Mesothelial cell of epicardium (in vitro differentiated cells): Measurements from ENCODE around the gene TNIP2. TPM values are rescaled to one million over a fixed set of nuclear protein-coding genes. Genes with fewer than 3 reads are reported as not detected.

Experiments used
- DNase-seq, 2 experiments: peaks; one replicate each; pipeline ENCODE4 v3.0.0; 2021; ENCODE audit warnings: low spot score in 2 of 2; ENCODE audit not compliant: unreplicated experiment in 2 of 2
- H3K27ac Mint-ChIP-seq: 2 replicates; pipeline ENCODE4 v1.8.0; 2021; ENCODE audit warnings: mixed read lengths
- H3K27me3 Mint-ChIP-seq: 2 replicates; pipeline ENCODE4 v1.8.0; 2021; ENCODE audit warnings: low read depth, mixed read lengths
- H3K36me3 Mint-ChIP-seq: 2 replicates; pipeline ENCODE4 v1.8.0; 2021; ENCODE audit warnings: mixed read lengths
- H3K4me1 Mint-ChIP-seq: 2 replicates; pipeline ENCODE4 v1.8.0; 2021; ENCODE audit warnings: mixed read lengths
- H3K4me3 Mint-ChIP-seq: 2 replicates; pipeline ENCODE4 v1.8.0; 2021; ENCODE audit warnings: mild to moderate bottlenecking, moderate library complexity, mixed read lengths
- H3K9me3 Mint-ChIP-seq: 2 replicates; pipeline ENCODE4 v1.8.0; 2021; ENCODE audit warnings: mixed read lengths
- total RNA-seq: library from RNA; stranded (reverse); gene quantifications from 3 replicates; pipeline ENCODE4 v1.2.1, GENCODE V29; 2021
- TF ChIP-seq, protein P1 (sequence below): fragments of 200-600 bp; sonication (generic); IDR thresholded peaks from one replicate; pipeline ENCODE4 v1.5.0; 2021; ENCODE audit warnings: antibody characterized with exemption; ENCODE audit not compliant: unreplicated experiment

TNIP2 gene
- total RNA-seq, 1 donor from 2014 or later: 25.0 TPM

DNA sequence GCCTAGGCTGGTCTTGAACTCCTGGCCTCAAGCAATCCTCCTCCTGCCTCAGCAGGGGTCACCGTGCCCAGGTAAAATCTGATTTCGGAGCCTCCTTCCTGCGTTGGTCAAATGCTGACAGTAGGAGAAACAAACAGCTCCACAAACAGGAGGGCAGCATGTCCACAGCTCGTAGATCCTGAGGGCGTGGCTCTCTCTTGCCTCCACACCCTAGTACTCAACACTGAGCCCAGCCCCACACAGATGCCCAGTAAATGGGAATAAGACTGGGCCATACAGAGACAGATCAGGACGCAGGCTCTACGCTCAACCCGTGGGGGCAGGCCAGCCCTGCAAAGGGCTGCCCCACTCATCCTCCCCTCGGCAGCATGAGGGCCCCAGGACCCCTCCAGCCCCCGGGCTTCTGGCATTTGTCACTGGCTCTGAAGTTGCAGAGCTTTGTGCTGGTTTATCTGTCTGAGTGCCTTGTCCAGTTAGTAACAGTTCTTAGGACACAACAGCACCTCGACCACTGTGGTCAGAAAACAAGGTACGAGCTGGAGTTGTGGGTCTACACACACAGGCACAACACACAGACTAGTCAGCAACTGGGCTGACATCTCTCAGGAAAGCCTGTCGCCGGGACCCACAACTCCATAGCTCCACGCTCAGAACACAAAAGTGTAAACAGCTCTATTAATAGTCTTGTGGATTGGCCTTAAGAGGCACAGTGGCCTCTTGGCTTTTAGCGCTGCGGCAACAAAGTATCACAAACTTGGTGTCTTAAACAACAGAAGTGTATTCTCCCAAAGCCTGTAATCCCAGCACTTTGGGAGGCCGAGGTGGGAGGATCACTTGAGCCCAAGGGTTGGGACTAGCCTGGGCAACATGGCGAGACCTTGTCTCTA is 5.2 kb downstream of the TNIP2 start:
- no peak for DNase-seq

DNA sequence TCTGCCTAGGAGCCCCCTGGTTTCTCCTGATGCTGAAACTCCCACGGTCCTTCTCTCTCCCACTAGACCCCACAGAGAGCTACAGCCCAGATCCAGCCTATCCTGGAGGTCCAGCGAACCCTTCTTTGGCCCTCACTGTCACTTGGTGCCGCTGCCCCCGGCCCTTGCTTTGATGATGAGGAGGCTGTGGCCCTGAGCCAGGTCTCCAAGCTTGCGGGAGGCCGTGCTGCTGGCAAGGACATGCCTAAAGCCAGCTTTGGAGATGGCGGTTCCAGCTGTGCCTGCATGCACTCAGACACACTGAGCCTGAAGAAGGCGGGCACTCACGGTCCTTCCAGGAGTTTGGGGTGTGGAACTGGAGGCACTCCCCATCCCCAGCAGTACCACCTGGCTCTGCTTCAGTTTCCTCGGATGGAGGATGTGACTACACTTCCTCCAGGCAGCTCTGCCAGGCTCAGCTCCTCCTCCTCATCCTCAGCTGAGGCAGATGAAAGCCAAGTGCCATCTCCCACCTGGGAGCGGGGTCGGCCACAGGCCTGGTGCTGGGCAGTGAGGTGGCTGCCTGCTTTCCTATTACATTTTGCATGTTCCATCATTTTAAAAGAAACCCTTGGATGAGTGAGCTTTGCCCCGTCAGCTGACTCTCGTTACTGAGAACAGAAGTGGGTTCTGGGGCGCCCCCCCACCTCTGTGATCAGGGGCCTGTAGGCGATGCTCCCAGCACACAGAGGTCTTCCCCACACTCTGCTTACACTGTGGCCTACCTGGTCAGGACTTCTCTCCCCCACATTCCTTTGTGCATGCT is 9.0 kb downstream of the TNIP2 start:
- no peaks in the 10 kb centered on the region for H3K9me3 Mint-ChIP-seq
- no peaks in the 10 kb centered on the region for H3K27me3 Mint-ChIP-seq
- H3K27ac Mint-ChIP-seq: peak overlapping the region; percentile 21
- TF ChIP-seq, protein P1, sequence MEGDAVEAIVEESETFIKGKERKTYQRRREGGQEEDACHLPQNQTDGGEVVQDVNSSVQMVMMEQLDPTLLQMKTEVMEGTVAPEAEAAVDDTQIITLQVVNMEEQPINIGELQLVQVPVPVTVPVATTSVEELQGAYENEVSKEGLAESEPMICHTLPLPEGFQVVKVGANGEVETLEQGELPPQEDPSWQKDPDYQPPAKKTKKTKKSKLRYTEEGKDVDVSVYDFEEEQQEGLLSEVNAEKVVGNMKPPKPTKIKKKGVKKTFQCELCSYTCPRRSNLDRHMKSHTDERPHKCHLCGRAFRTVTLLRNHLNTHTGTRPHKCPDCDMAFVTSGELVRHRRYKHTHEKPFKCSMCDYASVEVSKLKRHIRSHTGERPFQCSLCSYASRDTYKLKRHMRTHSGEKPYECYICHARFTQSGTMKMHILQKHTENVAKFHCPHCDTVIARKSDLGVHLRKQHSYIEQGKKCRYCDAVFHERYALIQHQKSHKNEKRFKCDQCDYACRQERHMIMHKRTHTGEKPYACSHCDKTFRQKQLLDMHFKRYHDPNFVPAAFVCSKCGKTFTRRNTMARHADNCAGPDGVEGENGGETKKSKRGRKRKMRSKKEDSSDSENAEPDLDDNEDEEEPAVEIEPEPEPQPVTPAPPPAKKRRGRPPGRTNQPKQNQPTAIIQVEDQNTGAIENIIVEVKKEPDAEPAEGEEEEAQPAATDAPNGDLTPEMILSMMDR: no peak
- H3K4me1 Mint-ChIP-seq: peaks cover 2% of the 10 kb centered on the region
- H3K36me3 Mint-ChIP-seq: peaks cover 19% of the 10 kb centered on the region
- DNase-seq: no peak
- no peak overlapping the region for H3K4me3 Mint-ChIP-seq

More for the DNA sequence above, 5.2 kb downstream of the TNIP2 start:
- Mint-ChIP-seq H3K27me3 (no peaks in the 10 kb centered on the region), H3K9me3 (no peaks in the 10 kb centered on the region), H3K27ac (no peak overlapping the region), H3K4me3 (no peak overlapping the region), H3K36me3 (peaks cover 10% of the 10 kb centered on the region), H3K4me1 (peaks cover 7% of the 10 kb centered on the region)
- TF ChIP-seq, protein P1: no peak

DNA sequence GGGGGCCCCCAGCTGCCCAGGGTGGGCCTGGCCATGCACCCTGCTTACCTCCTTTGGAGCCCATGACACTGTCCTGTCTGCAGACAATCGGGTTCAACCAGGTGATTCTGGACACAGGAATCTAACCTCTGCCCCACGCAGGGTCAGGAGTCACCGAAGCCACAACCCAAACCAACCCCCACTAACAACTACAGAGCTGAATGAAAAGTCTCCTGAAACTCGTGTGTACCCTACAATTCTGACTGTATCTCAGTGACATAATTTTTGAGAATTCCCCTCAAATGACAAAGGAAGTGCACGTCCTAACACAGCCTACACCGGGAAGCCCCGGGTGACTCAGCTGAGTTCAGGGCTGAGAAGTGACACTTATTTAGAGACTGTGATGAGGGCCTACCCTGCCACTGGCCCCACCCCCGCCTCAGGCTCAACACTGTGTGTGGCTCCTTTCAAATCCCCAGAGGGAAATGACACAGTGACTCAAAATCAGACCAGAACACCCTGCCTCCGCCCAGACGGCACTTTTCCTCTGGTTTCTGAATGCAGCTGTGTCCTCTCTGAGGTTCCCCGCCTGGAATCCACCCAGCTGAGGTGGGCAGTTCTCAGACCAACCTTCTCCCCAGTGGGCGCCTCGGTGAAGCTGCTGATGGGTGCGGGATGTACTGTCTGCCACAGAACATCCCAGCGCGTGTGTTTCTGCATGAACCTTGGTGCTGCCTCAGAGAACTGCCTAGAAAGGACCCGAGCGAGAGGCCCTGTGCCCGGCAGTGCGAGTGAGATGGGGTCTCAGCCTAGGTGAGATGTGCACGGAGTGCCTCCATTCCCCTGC is 9.9 kb downstream of the TNIP2 start:
- Mint-ChIP-seq H3K4me1 (peaks cover 2% of the 10 kb centered on the region), H3K9me3 (no peaks in the 10 kb centered on the region), H3K27ac (peak overlapping the region; percentile 12), H3K4me3 (no peak overlapping the region), H3K27me3 (no peaks in the 10 kb centered on the region), H3K36me3 (peaks cover 19% of the 10 kb centered on the region)
- no peak for DNase-seq
- TF ChIP-seq, protein P1: no peak

DNA sequence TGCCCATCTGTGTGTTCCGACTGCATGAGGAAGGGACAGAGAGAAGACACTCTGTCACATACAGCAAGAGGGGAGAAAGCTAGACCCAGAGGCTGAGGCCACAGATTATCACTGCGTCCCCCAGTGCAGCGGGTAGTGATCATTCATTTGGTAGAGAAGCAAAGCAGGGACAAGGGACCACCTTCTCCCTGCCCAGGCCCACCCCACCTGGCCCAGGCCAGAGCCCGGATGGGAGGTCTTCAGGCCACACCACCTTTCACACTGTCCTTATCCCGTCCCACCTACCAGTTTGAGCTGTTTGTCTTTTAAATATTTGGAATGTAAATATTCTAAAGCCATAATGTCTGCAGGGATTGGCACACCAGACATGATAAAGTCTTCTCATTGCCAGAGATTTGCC is 10.6 kb downstream of the TNIP2 start:
- no peaks in the 10 kb centered on the region for H3K27me3 Mint-ChIP-seq
- DNase-seq: no peak
- H3K9me3 Mint-ChIP-seq: no peaks in the 10 kb centered on the region
- no peak overlapping the region for H3K4me3 Mint-ChIP-seq
- peak overlapping the region; percentile 12 for H3K27ac Mint-ChIP-seq
- H3K36me3 Mint-ChIP-seq: peaks cover 19% of the 10 kb centered on the region
- peaks cover 2% of the 10 kb centered on the region for H3K4me1 Mint-ChIP-seq
- TF ChIP-seq, protein P1: no peak

DNA sequence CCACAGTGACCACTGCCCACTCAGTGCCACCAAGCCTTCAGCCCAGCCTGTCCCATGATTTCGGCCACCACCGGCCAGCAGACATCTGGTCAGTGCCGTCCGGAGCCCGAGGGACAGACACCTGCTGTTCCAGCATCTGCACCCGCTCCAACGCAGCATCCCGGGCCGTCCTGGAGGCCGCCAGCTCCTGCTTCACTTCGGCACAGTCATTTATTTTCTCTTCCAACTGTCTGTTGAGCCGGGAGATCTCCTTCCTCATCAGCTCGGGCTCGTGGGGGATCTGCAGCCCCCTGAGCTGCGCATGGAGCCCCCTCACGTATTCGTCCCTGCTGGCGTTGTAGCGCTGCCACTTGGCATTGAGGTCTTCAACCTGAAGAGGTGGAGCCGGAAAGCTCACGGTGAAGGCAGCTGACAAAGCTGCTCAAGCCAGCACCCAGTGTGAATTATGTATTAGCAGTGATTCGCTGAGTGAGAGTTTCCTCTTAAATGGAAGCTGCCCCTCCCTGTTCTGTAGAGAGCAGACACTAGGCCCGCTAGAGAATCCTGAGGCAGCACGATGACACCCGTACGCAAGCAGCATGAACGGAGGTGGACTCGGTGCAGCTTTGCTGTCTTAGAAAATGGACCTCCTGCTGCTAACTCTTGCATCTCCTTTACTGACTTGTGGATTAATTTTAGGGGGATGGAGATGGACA is 11.4 kb downstream of the TNIP2 start:
- Mint-ChIP-seq H3K27me3 (no peaks in the 10 kb centered on the region), H3K27ac (no peak overlapping the region), H3K4me3 (no peak overlapping the region), H3K9me3 (no peaks in the 10 kb centered on the region), H3K36me3 (peaks cover 24% of the 10 kb centered on the region), H3K4me1 (peaks cover 2% of the 10 kb centered on the region)
- TF ChIP-seq, protein P1: no peak
- no peak for DNase-seq
